Fibroblast of skin of scalp (primary cell): ENCODE data around the gene WBP2NL. TPM values are rescaled to one million over a fixed set of nuclear protein-coding genes. Genes with fewer than 3 reads are reported as not detected.
"Not testable (repeated sequence)": the region's sequence is repeated elsewhere in the genome, so short reads cannot be mapped to it uniquely, and the experiment has no call there.

Source experiments
- DNase-seq: peaks from one replicate; pipeline ENCODE4 v3.0.0-alpha.2; 2013
- polyA plus RNA-seq, 2 experiments: library from polyadenylated mRNA; unstranded; fragments of 120-200 nt; gene quantifications; one replicate each; pipeline ENCODE4 v1.2.1, GENCODE V29; 2013; ENCODE audit not compliant: insufficient read length in 2 of 2

The WBP2NL gene, protein sequence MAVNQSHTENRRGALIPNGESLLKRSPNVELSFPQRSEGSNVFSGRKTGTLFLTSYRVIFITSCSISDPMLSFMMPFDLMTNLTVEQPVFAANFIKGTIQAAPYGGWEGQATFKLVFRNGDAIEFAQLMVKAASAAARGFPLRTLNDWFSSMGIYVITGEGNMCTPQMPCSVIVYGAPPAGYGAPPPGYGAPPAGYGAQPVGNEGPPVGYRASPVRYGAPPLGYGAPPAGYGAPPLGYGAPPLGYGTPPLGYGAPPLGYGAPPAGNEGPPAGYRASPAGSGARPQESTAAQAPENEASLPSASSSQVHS
- polyA plus RNA-seq (2013, experiment 1 of 2; ENCODE audit: insufficient read length): 0.75 TPM
- 0.47 TPM for polyA plus RNA-seq (2013, experiment 2 of 2; ENCODE audit: insufficient read length)

DNA sequence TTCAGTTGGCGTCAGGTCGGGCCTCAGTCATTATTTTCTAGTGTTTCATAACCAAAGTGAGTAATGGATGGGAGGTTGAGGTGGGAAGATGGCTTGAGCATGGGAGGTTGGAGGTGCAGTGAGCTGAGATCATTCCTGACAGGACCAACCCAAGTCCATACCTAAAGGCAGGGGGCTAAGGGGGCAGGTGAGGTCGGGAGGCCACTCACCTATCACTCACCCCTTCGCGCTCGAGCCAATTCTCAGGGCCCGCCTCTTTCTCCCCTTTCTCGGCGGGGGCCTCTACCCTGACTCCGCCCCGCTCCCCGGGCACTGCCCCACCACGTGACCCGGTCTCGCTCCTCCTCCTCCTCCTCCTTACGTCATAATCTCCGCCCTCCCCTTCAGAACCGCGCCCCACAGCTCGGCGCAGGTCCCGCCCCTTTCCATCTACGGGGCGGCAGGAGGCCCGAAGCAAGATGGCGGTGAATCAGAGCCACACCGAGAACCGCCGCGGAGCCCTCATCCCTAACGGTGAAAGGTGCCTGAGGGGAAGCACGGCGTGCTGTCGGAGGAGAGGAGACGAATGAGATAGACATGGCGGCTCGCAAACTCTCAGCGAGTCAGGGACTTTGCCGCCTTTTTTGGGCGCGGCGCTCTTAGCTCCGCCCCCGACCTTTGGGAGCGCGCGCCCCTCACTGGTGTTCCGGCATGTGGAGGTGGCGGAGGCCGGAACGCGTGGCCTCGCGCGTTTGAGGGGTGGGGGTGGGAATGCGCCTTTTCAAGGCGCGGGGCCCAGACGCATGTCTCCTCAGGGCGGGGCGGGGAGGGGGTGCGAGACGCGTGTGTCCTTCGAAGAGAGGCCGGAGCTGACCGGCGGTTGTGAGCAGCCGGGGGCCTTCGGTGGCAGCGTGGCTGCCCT, at the start of gene WBP2NL:
Gene WBP2NL (plus strand): TSS at position 428 of the 901 bp plus-strand sequence. CDS start 31 bp downstream, at position 459.
- DNase-seq: peak; percentile 84

DNA sequence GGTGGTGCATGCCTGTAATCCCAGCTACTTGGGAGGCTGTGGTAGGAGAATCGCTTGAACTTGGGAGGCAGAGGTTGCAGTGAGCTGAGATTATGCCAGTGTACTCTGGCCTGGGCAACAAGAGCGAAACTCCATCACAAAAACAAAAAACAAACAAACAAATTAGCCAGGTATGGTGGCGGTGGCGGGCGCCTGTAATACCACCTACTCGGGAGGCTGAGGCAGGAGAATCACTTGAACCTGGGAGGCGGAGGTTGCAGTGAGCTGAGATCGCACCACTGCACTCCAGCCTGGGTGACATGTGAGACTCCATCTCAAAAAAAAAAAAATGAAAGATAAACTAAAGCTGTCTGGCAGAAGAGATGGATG, 49.7 kb upstream of the WBP2NL start:
- not testable (repeated sequence) for DNase-seq

DNA sequence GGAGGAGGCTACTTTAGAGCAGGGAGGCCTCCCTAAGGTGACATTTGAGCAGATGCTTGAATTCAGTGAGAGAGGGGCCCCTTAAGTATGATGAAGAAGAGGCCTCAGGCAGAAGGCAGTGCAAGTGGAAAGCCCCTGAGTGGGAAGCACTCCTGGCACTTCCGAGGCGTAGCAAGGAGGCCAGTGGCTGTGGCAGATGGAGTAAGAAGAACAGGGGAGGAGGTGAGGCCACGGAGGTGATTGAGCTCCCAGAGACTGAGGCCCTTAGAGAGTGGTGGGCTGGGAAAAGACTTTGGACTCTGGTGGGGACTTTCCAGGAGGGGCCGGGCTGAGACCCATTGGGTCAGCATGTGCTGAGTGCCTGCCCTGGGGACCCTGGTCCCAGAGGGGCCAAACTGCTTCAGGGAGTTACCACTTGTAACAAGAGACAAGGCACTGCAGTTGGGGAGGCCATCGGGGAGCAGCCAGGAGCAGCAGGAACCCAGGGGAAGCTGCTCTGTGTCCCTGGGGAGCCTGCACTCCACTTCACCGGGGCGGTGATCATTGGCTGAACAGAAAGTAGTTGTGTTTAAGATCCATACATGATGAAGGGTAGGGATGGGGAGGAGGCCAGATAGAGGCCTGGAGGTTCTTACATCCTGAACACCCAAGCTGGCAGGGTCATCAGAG, 49.2 kb upstream of the WBP2NL start:
- DNase-seq: no peak

DNA sequence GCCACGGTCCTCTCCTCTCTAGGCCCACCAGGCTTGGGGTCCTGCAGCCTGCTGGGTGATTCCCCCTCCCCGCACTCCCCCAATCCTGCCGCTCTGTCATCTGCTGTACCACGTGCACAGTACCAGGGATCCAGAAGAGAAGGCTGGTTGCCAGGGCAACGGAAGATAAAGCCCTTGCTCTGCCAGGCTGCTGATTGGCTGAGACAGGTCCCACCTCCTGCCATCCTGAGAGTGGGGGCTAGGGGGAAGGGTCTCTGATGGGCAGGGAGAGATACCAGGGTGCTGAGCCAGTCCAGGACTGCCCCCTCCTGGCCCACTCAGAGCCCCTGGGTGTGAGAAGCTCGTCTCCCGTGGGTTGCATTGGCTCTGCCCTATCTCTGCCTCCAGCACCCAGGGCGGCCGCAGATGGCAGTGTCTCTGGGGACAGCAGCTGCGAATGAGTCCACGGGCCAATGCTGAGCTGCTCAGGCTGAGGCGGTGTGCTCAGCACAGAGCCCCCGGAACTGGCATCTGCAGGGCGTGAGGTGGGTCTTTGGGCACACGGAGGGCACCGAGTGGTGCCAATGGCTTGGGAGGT, 46.6 kb upstream of the WBP2NL start, which contains the start of gene SMIM45:
Gene SMIM45 (plus strand): TSS at position 253 of the 577 bp plus-strand sequence.
- no peak for DNase-seq

DNA sequence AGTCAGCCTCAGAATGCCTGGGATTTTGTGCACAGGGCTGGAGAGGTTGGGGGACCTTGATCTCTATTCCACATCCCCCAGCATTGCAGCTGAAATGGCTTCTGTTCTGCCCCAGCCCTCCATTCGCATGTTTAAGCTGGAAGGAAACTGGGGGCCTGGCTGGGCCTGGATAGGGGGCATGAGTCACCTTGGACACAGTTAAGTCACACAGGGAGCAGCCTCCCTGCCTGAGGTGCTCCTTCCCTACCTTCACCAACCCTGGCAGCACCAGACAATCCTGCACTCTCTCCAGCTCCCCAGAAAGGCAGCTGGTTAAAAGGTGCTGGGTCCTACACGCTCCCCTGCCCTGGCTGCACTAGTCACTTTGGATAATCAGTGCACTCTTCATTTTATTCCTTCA, 45.9 kb upstream of the WBP2NL start:
- no peak for DNase-seq

DNA sequence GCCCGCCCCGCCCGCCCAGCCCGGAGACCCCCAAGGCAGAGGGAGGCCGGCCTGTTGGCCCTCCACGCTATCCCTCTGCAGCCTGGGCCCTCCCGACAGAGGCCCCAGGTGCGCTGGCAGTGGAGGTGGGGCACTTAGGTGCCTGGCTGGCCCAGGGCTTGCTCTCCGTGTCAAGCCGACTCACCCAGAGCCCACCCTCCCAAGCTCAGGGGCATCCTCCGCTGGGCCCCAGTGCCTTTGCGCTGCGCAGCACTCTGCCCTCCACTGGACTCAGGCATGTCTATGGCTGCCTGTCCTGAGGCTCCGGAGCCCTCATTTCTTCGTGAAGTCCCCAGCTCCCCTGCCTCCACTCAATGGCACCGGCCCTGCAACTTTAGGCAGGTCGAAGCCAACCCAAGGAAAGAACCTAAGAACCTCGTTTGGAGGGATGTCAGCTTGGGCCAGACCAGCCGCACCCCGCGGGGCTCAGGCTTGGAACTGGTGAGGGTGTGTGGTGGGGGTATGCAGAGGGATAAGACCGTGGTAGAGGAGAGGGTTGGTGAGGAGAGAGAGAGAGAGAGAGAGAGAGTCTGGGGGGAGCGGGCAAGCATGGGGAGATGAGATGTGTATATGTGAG, 40.5 kb upstream of the WBP2NL start:
- no peak for DNase-seq

DNA sequence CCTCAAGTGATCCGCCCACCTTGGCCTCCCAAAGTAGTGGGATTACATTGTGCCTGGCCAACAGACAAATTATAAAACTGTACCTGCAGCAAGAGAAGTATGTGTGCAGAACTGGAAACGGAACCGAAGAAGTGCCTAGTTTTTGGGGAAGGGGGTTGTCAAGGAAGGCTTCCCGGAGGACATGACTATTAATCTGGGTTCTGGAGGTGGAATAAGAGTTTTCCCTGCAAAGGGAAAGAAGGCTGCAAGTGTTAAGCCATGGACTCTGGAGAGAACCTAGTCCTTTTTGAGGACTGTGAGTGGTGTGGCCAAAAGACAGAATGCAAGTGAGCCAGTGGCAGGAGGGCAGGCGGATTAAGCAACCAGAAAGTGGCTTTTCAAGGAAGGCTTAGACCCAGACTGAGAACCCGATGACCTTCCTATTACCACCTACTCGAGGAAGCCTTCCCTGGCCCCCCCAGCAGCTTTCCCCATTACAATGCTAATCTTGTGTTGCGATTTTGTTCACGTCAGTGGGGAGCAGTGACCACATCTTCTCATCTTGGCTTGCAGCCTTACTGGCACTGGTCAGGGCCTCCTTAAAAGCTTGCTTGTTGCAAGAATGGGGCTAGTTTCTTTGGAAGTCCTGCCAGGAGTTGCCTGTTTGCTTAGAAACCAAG, 35.0 kb upstream of the WBP2NL start:
- no peak for DNase-seq

DNA sequence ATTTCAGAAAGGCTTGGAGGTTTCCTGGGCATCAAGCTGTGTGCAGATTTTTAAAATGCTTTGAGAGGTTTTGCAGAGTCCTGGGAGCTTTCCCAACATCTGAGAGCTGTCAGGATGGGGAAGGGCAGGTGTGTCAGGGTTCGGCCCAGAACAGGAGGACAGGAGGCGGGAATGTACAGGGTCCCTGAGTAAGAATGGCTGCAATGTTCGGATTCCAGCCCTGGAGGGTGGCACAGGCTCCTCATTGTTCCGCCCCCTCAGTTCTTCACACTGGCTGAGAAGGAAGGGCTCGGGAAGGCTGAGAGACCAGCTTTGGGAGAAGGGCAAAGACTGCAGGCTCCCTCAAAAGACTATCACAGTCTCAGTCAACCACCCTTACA, 34.5 kb upstream of the WBP2NL start:
- no peak for DNase-seq

DNA sequence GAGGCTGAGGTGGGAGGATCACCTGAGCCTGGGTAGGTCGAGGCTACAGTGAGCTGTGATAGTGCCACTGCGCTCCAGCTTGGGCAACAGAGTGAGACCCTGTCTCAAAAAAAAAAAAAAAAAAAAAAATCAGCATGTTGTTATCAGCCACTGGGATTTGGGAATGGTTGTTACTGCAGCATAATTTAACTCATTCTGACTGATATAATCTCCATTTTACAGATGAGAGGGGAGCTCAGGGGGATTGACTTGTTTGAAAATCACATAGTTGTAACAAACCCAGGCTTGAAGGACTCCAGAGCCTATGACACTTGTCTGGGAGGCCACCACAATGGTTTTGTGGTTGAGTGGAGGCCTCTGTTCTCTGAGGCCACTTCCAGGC, 32.4 kb upstream of the WBP2NL start:
- DNase-seq: no peak

DNA sequence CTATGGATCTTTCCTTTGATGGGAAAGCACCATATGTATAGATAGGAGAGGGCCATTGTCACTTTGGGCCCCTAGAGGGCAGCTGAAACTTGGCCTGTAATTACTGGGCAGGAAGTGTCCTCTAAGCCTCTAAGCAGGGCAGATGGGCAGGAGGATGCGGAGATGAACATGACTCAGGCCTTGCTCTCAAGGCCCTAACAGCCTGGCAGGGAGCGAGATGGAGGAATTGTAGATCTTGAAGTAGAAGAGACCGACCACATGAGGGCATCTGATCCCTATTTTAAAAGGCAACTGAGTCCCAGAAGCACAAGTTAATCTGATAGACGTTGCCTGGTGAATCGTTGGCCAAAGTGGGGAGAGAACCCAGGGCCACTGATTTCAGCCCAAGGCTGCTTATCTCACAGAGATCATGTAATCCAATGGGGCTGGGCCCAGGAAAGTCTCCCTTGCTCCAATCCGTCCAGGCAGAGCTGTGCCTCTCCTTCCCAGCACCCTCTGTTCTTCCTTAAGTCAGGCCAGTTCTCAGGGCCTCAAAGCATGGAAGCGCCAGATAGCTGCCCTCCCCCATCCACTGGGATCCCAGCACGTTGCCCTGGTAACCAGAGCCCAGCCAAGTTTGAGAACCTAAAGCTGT, 31.9 kb upstream of the WBP2NL start:
- peak; percentile 84 for DNase-seq

DNA sequence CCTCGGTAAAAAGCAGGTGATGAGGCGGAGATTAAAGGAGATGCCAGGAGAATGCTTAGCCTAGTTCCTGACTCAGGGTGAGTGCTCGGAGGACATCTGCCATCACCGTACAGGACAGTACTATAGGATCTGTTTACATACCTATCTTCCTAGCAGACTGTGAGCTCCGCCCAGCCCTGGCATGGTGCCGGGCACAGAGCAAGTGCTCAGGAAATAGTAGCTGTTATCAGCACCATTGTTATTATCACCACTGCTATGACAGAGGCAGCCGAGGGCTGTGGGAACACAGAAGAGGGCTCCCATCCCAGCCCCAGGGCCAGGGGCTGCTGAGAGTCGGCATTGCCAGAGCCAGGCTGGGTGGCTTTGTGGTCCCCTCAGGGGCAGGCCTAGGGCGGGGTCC, 30.0 kb upstream of the WBP2NL start:
- no peak for DNase-seq

DNA sequence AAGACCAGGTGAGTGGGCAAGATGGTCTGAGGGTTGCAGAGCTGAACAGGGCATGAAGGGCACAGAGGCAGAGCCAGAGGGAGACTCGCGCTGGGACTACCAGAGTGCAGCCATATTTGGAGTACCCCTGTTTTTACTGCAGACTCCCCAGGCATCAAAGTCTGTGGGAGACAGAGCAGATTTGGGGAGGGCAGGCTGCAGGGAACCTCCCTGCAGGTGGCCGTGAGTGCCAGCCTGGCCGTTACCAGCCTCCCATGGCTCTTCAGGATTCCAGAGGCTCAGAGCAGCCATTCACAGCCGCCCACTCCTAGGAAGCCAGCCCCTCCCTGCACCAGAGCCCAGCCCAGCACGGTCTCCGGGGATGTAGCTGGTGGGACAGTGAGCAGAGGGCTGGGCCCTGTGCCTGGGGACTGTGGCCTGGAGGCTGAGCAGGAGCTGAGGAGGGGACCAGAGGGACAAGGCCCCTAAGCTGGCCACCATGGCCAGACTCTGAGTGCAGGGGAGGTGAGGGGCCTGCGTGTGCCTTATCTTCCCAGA, 29.4 kb upstream of the WBP2NL start, which contains the start of gene SEPTIN3:
Gene SEPTIN3 (plus strand): TSS at position 334 of the 537 bp plus-strand sequence. CDS start 2,050 bp downstream, outside the sequence.
- no peak for DNase-seq

DNA sequence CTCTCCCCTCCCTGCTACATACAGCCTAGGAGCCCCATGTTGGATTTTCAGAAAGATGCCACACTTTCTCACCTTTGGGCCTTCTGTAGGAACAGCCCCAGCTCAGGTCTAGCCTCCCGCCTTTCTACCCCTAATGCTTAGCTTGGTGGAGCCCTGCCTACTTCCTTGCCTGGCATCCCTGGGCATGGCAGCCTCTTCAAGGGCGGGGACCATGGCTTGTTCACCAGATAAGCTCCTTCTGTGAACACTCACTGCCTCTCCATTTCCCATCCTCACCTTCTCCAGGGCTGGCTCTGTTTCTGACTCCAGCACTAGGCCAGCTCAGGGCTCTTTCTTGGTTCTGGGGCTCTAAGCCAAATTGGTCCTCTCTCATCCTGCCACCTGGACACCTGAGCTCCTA, 28.0 kb upstream of the WBP2NL start:
- DNase-seq: no peak

DNA sequence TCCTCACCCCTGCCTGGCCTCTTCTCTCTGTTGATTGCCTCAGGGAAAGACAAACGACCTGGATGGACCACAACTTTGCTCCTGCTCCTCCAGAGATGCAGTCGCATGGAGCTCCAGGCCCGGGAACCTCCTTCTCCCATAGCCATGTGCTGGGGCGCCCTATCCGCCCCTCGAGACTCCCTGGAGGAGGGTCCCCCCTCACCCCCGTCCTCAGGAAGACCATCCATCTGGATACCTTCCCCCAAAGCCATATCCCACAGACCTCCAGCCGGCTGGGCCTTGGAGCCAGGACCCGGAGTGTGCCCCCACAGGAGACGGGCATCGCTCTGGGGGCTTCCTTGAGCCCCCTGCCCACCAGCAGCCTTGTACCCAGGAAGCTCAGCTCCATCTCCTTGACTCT, 27.2 kb upstream of the WBP2NL start:
- no peak for DNase-seq

DNA sequence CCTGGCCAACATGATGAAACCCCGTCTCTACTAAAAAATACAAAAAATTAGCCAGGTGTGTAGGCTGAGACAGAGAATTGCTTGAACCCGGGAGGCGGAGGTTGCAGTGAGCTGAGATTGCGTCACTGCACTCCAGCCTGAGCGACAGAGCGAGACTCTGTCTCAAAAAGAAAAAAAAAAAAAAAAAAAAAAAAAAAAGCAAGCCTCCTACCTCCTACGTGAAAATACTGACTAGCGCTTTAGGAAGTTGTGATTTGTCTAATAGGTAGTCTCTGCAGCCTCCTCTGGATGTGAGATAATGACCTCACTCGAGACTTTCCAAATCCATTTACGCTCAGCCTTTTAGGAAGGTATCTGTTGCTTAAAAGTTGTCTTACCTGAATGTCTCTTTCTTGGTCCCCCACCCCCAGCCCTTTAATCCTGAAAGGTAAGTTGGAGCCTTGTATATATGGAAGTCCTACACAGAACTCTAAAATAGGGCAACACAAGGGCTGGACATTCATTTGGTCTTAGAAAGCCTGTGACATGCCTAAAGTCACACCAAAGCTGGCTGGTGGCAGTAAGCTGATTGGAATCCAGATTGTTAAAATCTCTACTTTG, 23.8 kb upstream of the WBP2NL start:
- DNase-seq: no peak

DNA sequence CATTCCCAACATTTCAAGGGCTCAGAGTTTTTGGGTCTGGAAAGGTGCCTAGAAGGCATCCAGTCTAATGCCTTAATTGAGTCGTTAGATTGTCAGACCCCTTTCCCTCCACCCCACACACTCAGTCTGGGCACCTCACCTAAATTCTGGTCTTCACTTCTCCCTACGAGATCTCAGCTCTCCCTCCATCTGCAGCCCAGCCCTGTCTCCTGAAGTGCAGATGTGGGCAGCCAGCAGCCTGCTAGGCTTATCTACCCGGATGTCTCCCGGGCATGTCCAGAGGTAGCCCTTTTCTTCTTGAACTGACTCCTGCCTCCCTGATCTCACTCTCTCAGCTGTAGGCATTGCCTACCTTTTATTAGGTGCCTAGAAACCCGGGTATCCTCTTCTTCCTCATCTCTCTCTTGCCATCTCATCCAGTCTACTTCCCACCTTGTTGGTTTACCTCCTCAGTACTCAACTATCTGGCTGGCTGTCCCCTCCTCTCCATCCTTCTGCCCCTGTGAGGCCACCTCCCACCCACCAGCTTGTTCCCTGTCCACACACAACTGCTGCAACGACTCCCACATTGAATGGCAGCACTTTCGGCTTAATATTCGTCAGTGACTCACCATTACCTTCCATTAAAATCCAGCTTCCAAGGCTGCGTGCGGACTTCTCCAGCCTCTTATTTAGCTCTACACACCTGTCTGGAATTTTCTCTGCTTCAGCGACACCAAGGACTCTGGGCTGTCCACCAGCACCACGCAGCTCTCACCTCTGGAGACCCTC, 23.1 kb upstream of the WBP2NL start:
- DNase-seq: no peak

DNA sequence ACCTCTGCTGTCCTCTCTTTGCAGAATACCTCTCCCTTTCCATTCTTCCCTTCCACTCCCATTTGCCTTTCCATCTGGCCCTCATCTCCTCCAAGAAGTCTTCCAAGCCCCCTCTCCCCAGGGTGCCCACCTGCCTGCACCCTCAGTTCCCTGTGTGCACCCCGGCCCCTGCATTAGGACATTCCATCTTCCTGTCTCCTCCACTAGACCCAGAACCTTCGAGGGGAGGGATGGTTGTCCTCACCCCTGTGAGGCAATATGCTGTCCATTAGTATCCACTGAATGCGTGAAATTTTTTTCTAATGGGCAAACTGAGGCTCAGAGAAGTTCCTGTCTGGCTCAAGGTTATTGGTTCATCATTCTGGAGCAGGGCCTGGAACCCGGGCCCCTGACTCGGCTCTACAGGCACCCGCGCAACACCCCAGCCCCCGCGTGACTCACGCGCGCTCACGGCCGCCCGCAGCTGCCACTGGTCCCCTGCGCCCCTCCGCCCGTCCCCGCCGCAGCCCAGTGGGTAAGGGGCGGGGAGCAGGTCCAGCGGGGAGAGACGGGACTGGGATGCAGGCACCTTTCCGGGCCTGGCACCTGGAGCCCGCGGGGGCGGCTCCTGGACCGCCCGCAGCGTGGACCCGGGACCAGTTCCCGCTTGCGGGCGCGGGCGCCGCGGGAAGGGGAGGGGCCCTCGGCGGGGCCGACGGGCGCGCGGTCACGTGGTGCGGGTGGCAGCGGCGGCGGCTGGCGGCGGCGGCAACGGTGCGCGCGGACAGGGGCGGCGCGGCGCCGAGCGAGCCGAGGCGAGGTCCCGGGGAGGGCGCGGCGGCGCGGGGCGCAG, 22.3 kb upstream of the WBP2NL start:
- DNase-seq: no peak

DNA sequence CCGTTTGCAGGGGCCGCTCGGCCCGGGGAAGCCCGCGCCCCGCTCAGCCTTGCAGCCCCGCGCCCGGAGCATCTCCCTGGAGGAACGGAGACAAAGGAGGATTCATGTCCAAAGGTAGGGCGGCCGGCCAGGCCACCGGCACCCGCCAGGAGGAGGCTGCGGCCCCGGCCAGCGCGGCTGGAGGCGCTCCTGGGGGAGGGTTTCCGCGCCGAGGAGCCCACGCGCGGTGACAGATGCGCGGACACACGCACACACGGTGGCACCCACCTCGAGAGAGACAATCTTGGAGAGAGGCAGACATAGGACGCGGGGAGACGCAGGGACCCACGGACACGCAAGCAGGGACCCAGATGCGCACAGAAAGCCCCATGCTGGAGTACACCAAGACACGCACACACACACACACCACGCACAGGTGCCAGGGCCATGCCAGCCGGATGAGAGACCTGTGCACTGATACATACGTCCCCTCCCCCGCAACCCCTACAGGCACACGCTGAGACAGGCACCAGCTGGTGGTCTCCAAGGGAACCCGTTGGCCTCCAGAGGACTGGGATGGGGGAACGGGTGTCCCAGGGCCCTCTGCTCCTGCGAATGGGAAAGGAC, 21.5 kb upstream of the WBP2NL start:
- no peak for DNase-seq
